NT2/D1 (cell line): Measurements from ENCODE around the gene XRCC4.

Source experiments
- SUZ12 ChIP-seq: IDR thresholded peaks from 2 replicates; pipeline ENCODE4 v1.6.1; 2011; ENCODE audit not compliant: insufficient read length, insufficient read depth; ENCODE audit errors: extremely low read depth
- YY1 ChIP-seq: IDR thresholded peaks from 2 replicates; pipeline ENCODE4 v1.6.1; 2011; ENCODE audit not compliant: insufficient read length, insufficient read depth
- ZNF274 ChIP-seq: IDR thresholded peaks from 2 replicates; pipeline ENCODE4 v1.6.1; 2011; ENCODE audit warnings: mild to moderate bottlenecking, low read depth, low read length

GRCh38 chr5:83357621-83358231 is 280.4 kb downstream of the XRCC4 start:
- TF ChIP-seq ZNF274 (no peak), SUZ12 (no peak), YY1 (no peak)
